ENCODE measurements around the gene DDOST. TPM values are rescaled to one million over a fixed set of nuclear protein-coding genes. Genes with fewer than 3 reads are reported as not detected.

Gene DDOST
- total and polyA plus RNA-seq, 2 experiments from 2014 or later: 151 to 270 TPM

GRCh38 chr1:20604678-20605077 is 56.5 kb downstream of the DDOST start (continued):
- TF ChIP-seq POLR2AphosphoS5 (IDR thresholded peaks at IDR 0.05; ENCODE audit: low read depth) (no peak), EZH2phosphoT487 (IDR thresholded peaks at IDR 0.05; ENCODE audit: unreplicated experiment) (no peak), ZNF331 (CRISPR knock-in tag; IDR thresholded peaks at IDR 0.05; ENCODE audit: low read depth) (no peak), REST (IDR thresholded peaks at IDR 0.05; ENCODE audit: unreplicated experiment) (no peak), EZH2 (IDR thresholded peaks at IDR 0.05; ENCODE audit: low read depth, unreplicated experiment) (no peak), NANOG (IDR thresholded peaks at IDR 0.05; ENCODE audit: borderline replicate concordance) (no peak), ETS1 (IDR thresholded peaks at IDR 0.05) (no peak), ZNF114 (CRISPR knock-in tag; IDR thresholded peaks at IDR 0.05) (no peak), STAT1 (IDR thresholded peaks at IDR 0.05; ENCODE audit: unreplicated experiment) (no peak), JUNB (IDR thresholded peaks at IDR 0.05; ENCODE audit: unreplicated experiment) (no peak), CTCF (conservative IDR thresholded peaks at IDR 0.05; ENCODE audit: low read depth in 2 of 2) (no peak), CREB1 (CRISPR knock-in tag; IDR thresholded peaks at IDR 0.05; ENCODE audit: low read depth) (no peak)

All from GM23338 (cell line).